ENCODE results near the gene ARHGAP23. TPM values are rescaled to one million over a fixed set of nuclear protein-coding genes. Genes with fewer than 3 reads are reported as not detected.

Gene ARHGAP23
- total RNA-seq, 3 donors from 2014 or later (not counting 1 experiment from before 2014, with no cell fraction given), result 0.19 to 1.8 (median 1.7) TPM

DNA sequence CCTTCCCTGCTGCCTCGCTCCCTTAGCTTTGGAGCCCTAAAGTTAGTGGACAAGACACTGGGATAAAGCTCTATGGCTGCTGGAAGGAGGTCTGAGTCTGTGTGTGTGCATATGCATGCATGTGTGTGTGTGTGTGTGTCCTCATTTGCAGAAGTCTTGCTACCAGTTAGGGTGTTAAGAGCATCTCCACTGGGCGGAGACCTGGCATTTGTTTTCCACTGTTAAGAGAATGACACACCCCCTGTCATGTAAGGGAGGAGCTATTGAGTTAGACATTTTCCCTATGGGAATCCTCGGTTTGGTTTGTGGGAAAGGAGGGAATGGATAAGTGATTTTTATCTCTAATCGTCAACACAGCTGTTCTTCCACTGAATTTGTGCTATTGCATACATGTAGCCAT, 24.8 kb upstream of the ARHGAP23 start:
- no peak overlapping the region for H3K4me3 ChIP-seq (ENCODE audit: low read length)
- no peaks in the 10 kb centered on the region for H3K27me3 ChIP-seq (ENCODE audit: control insufficient read depth, insufficient read depth, low read length)
- ATAC-seq (no peak), DNase-seq (no peak)
- no peaks in the 10 kb centered on the region for H3K27me3 Mint-ChIP-seq (ENCODE audit: low read depth in 2 of 2)
- WGBS (ENCODE audit: insufficient coverage), result 92% methylated on average over 4 of the region's 4 CpGs
- H3K36me3 Mint-ChIP-seq, result no peaks in the 10 kb centered on the region
- H3K9me3 Mint-ChIP-seq, result no peaks in the 10 kb centered on the region
- H3K4me1 Mint-ChIP-seq, result no peaks in the 10 kb centered on the region
- H3K27ac ChIP-seq (ENCODE audit: low read length), result no peak overlapping the region
- no peaks in the 10 kb centered on the region for H3K9me3 ChIP-seq (ENCODE audit: control insufficient read depth, insufficient read depth, low read length)
- intact Hi-C loops (cut with micrococcal nuclease), result no loop called here
- no peak overlapping the region for H3K4me3 Mint-ChIP-seq
- peaks cover 2% of the 10 kb centered on the region for H3K36me3 ChIP-seq (ENCODE audit: control insufficient read depth, insufficient read depth, low read length)
- TF ChIP-seq, protein P1, sequence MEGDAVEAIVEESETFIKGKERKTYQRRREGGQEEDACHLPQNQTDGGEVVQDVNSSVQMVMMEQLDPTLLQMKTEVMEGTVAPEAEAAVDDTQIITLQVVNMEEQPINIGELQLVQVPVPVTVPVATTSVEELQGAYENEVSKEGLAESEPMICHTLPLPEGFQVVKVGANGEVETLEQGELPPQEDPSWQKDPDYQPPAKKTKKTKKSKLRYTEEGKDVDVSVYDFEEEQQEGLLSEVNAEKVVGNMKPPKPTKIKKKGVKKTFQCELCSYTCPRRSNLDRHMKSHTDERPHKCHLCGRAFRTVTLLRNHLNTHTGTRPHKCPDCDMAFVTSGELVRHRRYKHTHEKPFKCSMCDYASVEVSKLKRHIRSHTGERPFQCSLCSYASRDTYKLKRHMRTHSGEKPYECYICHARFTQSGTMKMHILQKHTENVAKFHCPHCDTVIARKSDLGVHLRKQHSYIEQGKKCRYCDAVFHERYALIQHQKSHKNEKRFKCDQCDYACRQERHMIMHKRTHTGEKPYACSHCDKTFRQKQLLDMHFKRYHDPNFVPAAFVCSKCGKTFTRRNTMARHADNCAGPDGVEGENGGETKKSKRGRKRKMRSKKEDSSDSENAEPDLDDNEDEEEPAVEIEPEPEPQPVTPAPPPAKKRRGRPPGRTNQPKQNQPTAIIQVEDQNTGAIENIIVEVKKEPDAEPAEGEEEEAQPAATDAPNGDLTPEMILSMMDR (IDR thresholded peaks at IDR 0.05), result no peak
- no peak overlapping the region for H3K27ac Mint-ChIP-seq
- H3K4me1 ChIP-seq (ENCODE audit: control insufficient read depth, insufficient read depth, low read length), result no peaks in the 10 kb centered on the region

DNA sequence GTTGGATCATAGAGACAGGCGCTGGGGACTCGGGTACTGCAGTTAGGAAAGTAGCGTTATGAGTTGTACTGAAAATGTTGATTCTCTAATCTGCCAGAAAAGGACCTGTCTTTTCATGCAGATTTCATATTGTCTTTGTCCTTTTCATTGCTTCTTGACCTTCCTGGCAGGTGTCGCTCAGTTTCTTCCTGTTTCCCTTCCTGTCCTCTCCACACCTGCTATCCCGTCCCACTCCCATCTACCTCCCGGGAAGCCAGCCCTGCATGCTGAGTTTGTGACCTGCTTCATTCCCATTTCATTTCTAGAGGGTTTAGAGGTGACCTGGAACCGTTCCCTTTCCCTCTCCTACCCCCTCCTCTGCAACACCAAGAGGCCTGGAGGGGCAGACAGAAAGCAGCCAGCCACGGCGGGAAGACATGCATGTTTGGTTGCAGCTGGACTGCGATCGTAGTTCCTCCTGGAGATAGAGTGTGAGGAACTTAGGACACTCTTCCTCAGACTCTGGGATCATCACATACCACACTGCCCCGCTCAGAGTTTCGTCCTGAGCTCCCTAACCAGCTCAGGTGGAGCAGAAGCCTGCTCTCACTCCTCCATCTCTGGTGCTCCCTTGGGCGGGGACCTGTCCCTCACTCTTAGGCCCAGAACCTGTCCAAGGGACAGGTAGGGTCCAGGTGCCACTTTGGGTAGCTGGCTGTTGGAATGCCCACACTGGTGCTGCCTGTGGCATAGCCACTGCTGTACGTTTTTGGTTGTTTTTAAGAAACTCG, 23.9 kb upstream of the ARHGAP23 start:
- ATAC-seq, result no peak

DNA sequence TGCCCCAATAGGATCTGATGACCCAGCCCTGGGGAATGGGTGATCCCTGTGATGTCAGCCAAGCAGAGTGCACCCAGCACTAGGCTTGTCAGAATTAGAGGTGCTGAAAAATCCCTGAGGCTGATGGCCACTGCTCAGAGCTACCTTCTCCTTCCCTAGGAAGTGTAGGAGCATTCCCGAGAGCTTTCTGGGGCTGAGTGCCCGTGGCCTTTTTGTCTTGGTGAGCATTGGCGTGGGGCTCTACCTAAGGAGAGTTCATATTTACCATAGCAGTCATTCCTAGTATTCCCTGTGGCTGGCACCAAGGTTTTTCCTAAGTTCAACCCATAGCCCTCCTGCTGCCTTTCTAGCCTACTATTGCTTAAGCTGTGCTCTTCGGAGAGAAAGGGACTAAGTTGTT, 22.6 kb upstream of the ARHGAP23 start:
- no peak for ATAC-seq
- no peak overlapping the region for H3K4me3 Mint-ChIP-seq

More for the DNA sequence above, 23.9 kb upstream of the ARHGAP23 start:
- Histone ChIP-seq H3K27me3 (ENCODE audit: control insufficient read depth, insufficient read depth, low read length) (no peaks in the 10 kb centered on the region), H3K4me1 (ENCODE audit: control insufficient read depth, insufficient read depth, low read length) (no peaks in the 10 kb centered on the region), H3K9me3 (ENCODE audit: control insufficient read depth, insufficient read depth, low read length) (no peaks in the 10 kb centered on the region), H3K27ac (ENCODE audit: low read length) (no peak overlapping the region), H3K4me3 (ENCODE audit: low read length) (no peak overlapping the region), H3K36me3 (ENCODE audit: control insufficient read depth, insufficient read depth, low read length) (peaks cover 2% of the 10 kb centered on the region)
- Mint-ChIP-seq H3K9me3 (no peaks in the 10 kb centered on the region), H3K4me3 (no peak overlapping the region), H3K36me3 (no peaks in the 10 kb centered on the region), H3K27me3 (ENCODE audit: low read depth in 2 of 2) (no peaks in the 10 kb centered on the region), H3K27ac (no peak overlapping the region), H3K4me1 (no peaks in the 10 kb centered on the region)
- 88% methylated on average over 15 of the region's 16 CpGs for WGBS (ENCODE audit: insufficient coverage)
- intact Hi-C loops (cut with micrococcal nuclease), result no loop called here
- TF ChIP-seq, protein P1 (IDR thresholded peaks at IDR 0.05), result no peak
- DNase-seq, result no peak

More for the DNA sequence above, 22.6 kb upstream of the ARHGAP23 start:
- Histone ChIP-seq H3K27ac (ENCODE audit: low read length) (no peak overlapping the region), H3K27me3 (ENCODE audit: control insufficient read depth, insufficient read depth, low read length) (no peaks in the 10 kb centered on the region), H3K4me1 (ENCODE audit: control insufficient read depth, insufficient read depth, low read length) (no peaks in the 10 kb centered on the region), H3K9me3 (ENCODE audit: control insufficient read depth, insufficient read depth, low read length) (no peaks in the 10 kb centered on the region), H3K4me3 (ENCODE audit: low read length) (no peak overlapping the region), H3K36me3 (ENCODE audit: control insufficient read depth, insufficient read depth, low read length) (no peaks in the 10 kb centered on the region)
- TF ChIP-seq, protein P1 (IDR thresholded peaks at IDR 0.05), result no peak
- H3K4me1 Mint-ChIP-seq, result no peaks in the 10 kb centered on the region
- no peak overlapping the region for H3K27ac Mint-ChIP-seq
- WGBS (ENCODE audit: insufficient coverage), result 92% methylated on average over 4 of the region's 4 CpGs
- no peaks in the 10 kb centered on the region for H3K36me3 Mint-ChIP-seq
- peaks cover 0 to 4% of the 10 kb centered on the region in 2 donors for H3K27me3 Mint-ChIP-seq (ENCODE audit: low read depth in 2 of 2)
- no peaks in the 10 kb centered on the region for H3K9me3 Mint-ChIP-seq
- DNase-seq, result no peak
- intact Hi-C loops (cut with micrococcal nuclease), result no loop called here
